Measurements from ENCODE around the gene SYT7. TPM values are rescaled to one million over a fixed set of nuclear protein-coding genes. Genes with fewer than 3 reads are reported as not detected.
A peak's percentile ranks its signal among the peaks of the same experiment; 100 is the strongest.

Gene SYT7
- total and polyA plus RNA-seq, 10 of the 15 experiments (the other 5 are each of a cell fraction or from before 2014, with no cell fraction given): not detected

MicroRNAs encoded within 50 kb of the gene (microRNA counts, 767-probe panel; counts per million panel counts)
- 977 counts per million, percentile 26 among the panel's probes with 10 or more counts for microRNA hsa-miR-4488

Small RNA genes within 50 kb of the gene (microRNA-seq; reads per million reads assigned to microRNA genes)
- gene MIR4488: not detected

Small RNA genes within 50 kb of the gene (small RNA-seq; reads per million reads assigned to genes)
- not detected for gene MIR4488

Other genes with a start within 250 kb of the SYT7 start
Only the 7 nearest of the 14 such genes appear.
- 10.2 and 11.3 TPM in 2 replicates for gene TMEM216, start 188.5 kb downstream of the SYT7 start, total RNA-seq (2014; rRNA removed)
- 9.3 and 10.2 TPM in 2 replicates for gene TMEM216, start 188.5 kb downstream of the SYT7 start, total RNA-seq (2014; rRNA removed; fragmentation: Illumina TruSeq; extraction: Trizol)
- gene TMEM216, start 188.5 kb downstream of the SYT7 start, total RNA-seq (2021): 6.4 and 7.8 TPM in 2 replicates
- gene TMEM216, start 188.5 kb downstream of the SYT7 start, polyA plus RNA-seq (2011; rRNA removed): 32.1 and 40.2 TPM in 2 replicates
- 17.3 and 20.4 TPM in 2 replicates for gene TMEM216, start 188.5 kb downstream of the SYT7 start, polyA plus RNA-seq (2014; fragmentation: Illumina TruSeq; extraction: Trizol)
- 10 to 100 TPM; 25.6 to 40.7 TPM for gene TMEM216, start 188.5 kb downstream of the SYT7 start, polyA plus RNA-seq (2014; fragmentation: Nextera tagmentation; extraction: Ambion mirVana)
- 16.0 and 19.1 TPM in 2 replicates for gene TMEM216, start 188.5 kb downstream of the SYT7 start, polyA plus RNA-seq (2014; rRNA removed)
- 10 to 100 TPM; 21.1 to 24.7 TPM for gene TMEM216, start 188.5 kb downstream of the SYT7 start, polyA plus RNA-seq (2016; fragmentation: Nextera tagmentation; extraction: Ambion mirVana)
- gene CPSF7, start 151.1 kb downstream of the SYT7 start, total RNA-seq (2014; rRNA removed): 31.8 TPM in 2 replicates
- gene CPSF7, start 151.1 kb downstream of the SYT7 start, total RNA-seq (2014; rRNA removed; fragmentation: Illumina TruSeq; extraction: Trizol): 41.9 and 42.4 TPM in 2 replicates
- 80.2 and 89.0 TPM in 2 replicates for gene CPSF7, start 151.1 kb downstream of the SYT7 start, total RNA-seq (2021)
- gene CPSF7, start 151.1 kb downstream of the SYT7 start, polyA plus RNA-seq (2011; rRNA removed): 37.9 and 61.6 TPM in 2 replicates
- 93.1 and 107 TPM in 2 replicates for gene CPSF7, start 151.1 kb downstream of the SYT7 start, polyA plus RNA-seq (2014; fragmentation: Illumina TruSeq; extraction: Trizol)
- 10 to 100 TPM; 14.9 to 21.9 TPM for gene CPSF7, start 151.1 kb downstream of the SYT7 start, polyA plus RNA-seq (2014; fragmentation: Nextera tagmentation; extraction: Ambion mirVana)
- gene CPSF7, start 151.1 kb downstream of the SYT7 start, polyA plus RNA-seq (2014; rRNA removed): 65.9 and 66.8 TPM in 2 replicates
- gene CPSF7, start 151.1 kb downstream of the SYT7 start, polyA plus RNA-seq (2016; fragmentation: Nextera tagmentation; extraction: Ambion mirVana): 10 to 100 TPM; 60.3 to 67.0 TPM
- 64.9 and 66.8 TPM in 2 replicates for gene SDHAF2, start 151.0 kb downstream of the SYT7 start, total RNA-seq (2014; rRNA removed)
- 30.6 and 32.5 TPM in 2 replicates for gene SDHAF2, start 151.0 kb downstream of the SYT7 start, total RNA-seq (2014; rRNA removed; fragmentation: Illumina TruSeq; extraction: Trizol)
- gene SDHAF2, start 151.0 kb downstream of the SYT7 start, total RNA-seq (2021): 42.5 and 42.6 TPM in 2 replicates
- gene SDHAF2, start 151.0 kb downstream of the SYT7 start, polyA plus RNA-seq (2011; rRNA removed): 76.0 and 92.1 TPM in 2 replicates
- 38.0 and 52.2 TPM in 2 replicates for gene SDHAF2, start 151.0 kb downstream of the SYT7 start, polyA plus RNA-seq (2014; fragmentation: Illumina TruSeq; extraction: Trizol)
- 100 to 1,000 TPM; 155 to 160 TPM for gene SDHAF2, start 151.0 kb downstream of the SYT7 start, polyA plus RNA-seq (2014; fragmentation: Nextera tagmentation; extraction: Ambion mirVana)
- 70.2 and 72.0 TPM in 2 replicates for gene SDHAF2, start 151.0 kb downstream of the SYT7 start, polyA plus RNA-seq (2014; rRNA removed)
- 10 to 100 TPM; 86.4 to 93.5 TPM for gene SDHAF2, start 151.0 kb downstream of the SYT7 start, polyA plus RNA-seq (2016; fragmentation: Nextera tagmentation; extraction: Ambion mirVana)
- not detected in 2 replicates for gene LRRC10B, start 72.3 kb downstream of the SYT7 start, total RNA-seq (2014; rRNA removed)
- not detected in 2 replicates for gene LRRC10B, start 72.3 kb downstream of the SYT7 start, total RNA-seq (2014; rRNA removed; fragmentation: Illumina TruSeq; extraction: Trizol)
- not detected in 2 replicates for gene LRRC10B, start 72.3 kb downstream of the SYT7 start, total RNA-seq (2021)
- gene LRRC10B, start 72.3 kb downstream of the SYT7 start, polyA plus RNA-seq (2011; rRNA removed): not detected in 2 replicates
- gene LRRC10B, start 72.3 kb downstream of the SYT7 start, polyA plus RNA-seq (2014; fragmentation: Illumina TruSeq; extraction: Trizol): not detected in 2 replicates
- gene LRRC10B, start 72.3 kb downstream of the SYT7 start, polyA plus RNA-seq (2014; fragmentation: Nextera tagmentation; extraction: Ambion mirVana): not detected
- not detected in 2 replicates for gene LRRC10B, start 72.3 kb downstream of the SYT7 start, polyA plus RNA-seq (2014; rRNA removed)
- not detected for gene LRRC10B, start 72.3 kb downstream of the SYT7 start, polyA plus RNA-seq (2016; fragmentation: Nextera tagmentation; extraction: Ambion mirVana)
- gene DAGLA, start 99.3 kb upstream of the SYT7 start, total RNA-seq (2014; rRNA removed): not detected in 2 replicates
- not detected in 2 replicates for gene DAGLA, start 99.3 kb upstream of the SYT7 start, total RNA-seq (2014; rRNA removed; fragmentation: Illumina TruSeq; extraction: Trizol)
- 0.05 TPM in 1 of 2 replicates, not detected in the other for gene DAGLA, start 99.3 kb upstream of the SYT7 start, total RNA-seq (2021)
- not detected in 2 replicates for gene DAGLA, start 99.3 kb upstream of the SYT7 start, polyA plus RNA-seq (2011; rRNA removed)
- not detected in 2 replicates for gene DAGLA, start 99.3 kb upstream of the SYT7 start, polyA plus RNA-seq (2014; fragmentation: Illumina TruSeq; extraction: Trizol)
- not detected for gene DAGLA, start 99.3 kb upstream of the SYT7 start, polyA plus RNA-seq (2014; fragmentation: Nextera tagmentation; extraction: Ambion mirVana)
- gene DAGLA, start 99.3 kb upstream of the SYT7 start, polyA plus RNA-seq (2014; rRNA removed): not detected in 2 replicates
- gene DAGLA, start 99.3 kb upstream of the SYT7 start, polyA plus RNA-seq (2016; fragmentation: Nextera tagmentation; extraction: Ambion mirVana): not detected
- 1.0 and 1.1 TPM in 2 replicates for gene MYRF, start 171.6 kb upstream of the SYT7 start, total RNA-seq (2014; rRNA removed)
- gene MYRF, start 171.6 kb upstream of the SYT7 start, total RNA-seq (2014; rRNA removed; fragmentation: Illumina TruSeq; extraction: Trizol): 0.27 and 0.60 TPM in 2 replicates
- gene MYRF, start 171.6 kb upstream of the SYT7 start, total RNA-seq (2021): 2.0 and 3.1 TPM in 2 replicates
- 9.6 and 15.6 TPM in 2 replicates for gene MYRF, start 171.6 kb upstream of the SYT7 start, polyA plus RNA-seq (2011; rRNA removed)
- gene MYRF, start 171.6 kb upstream of the SYT7 start, polyA plus RNA-seq (2014; fragmentation: Illumina TruSeq; extraction: Trizol): 0.93 and 1.2 TPM in 2 replicates
- under 1 TPM; 0.33 to 0.55 TPM for gene MYRF, start 171.6 kb upstream of the SYT7 start, polyA plus RNA-seq (2014; fragmentation: Nextera tagmentation; extraction: Ambion mirVana)
- gene MYRF, start 171.6 kb upstream of the SYT7 start, polyA plus RNA-seq (2014; rRNA removed): 1.7 TPM in 2 replicates
- gene MYRF, start 171.6 kb upstream of the SYT7 start, polyA plus RNA-seq (2016; fragmentation: Nextera tagmentation; extraction: Ambion mirVana): under 1 TPM; 0.50 to 0.64 TPM
- gene TMEM258, start 211.5 kb upstream of the SYT7 start, total RNA-seq (2014; rRNA removed): 233 and 251 TPM in 2 replicates
- gene TMEM258, start 211.5 kb upstream of the SYT7 start, total RNA-seq (2014; rRNA removed; fragmentation: Illumina TruSeq; extraction: Trizol): 202 and 218 TPM in 2 replicates
- gene TMEM258, start 211.5 kb upstream of the SYT7 start, total RNA-seq (2021): 157 and 160 TPM in 2 replicates
- gene TMEM258, start 211.5 kb upstream of the SYT7 start, polyA plus RNA-seq (2011; rRNA removed): 373 and 532 TPM in 2 replicates
- 167 and 194 TPM in 2 replicates for gene TMEM258, start 211.5 kb upstream of the SYT7 start, polyA plus RNA-seq (2014; fragmentation: Illumina TruSeq; extraction: Trizol)
- 100 to 1,000 TPM; 800 to 840 TPM for gene TMEM258, start 211.5 kb upstream of the SYT7 start, polyA plus RNA-seq (2014; fragmentation: Nextera tagmentation; extraction: Ambion mirVana)
- gene TMEM258, start 211.5 kb upstream of the SYT7 start, polyA plus RNA-seq (2014; rRNA removed): 252 and 261 TPM in 2 replicates
- 100 to 1,000 TPM; 390 to 393 TPM for gene TMEM258, start 211.5 kb upstream of the SYT7 start, polyA plus RNA-seq (2016; fragmentation: Nextera tagmentation; extraction: Ambion mirVana)

Measured in GM12878 (cell line).